PC-9 (cell line): Measurements from ENCODE around the gene FOLR1.

ENCODE experiments used
- EZH2 ChIP-seq: fragments of 200-600 bp; sonication (generic); IDR thresholded peaks from 2 replicates; pipeline ENCODE4 v1.8.0; 2017; ENCODE audit warnings: antibody characterized with exemption, low read depth
- TF ChIP-seq, protein P1 (sequence below): fragments of 200-600 bp; sonication (generic); conservative IDR thresholded peaks from 2 replicates; pipeline ENCODE4 v1.6.1; 2017; ENCODE audit warnings: mixed run types, antibody characterized with exemption, mild to moderate bottlenecking, moderate library complexity

GRCh38 chr11:72240461-72241290 is 48.7 kb downstream of the FOLR1 start:
- TF ChIP-seq, protein P1, sequence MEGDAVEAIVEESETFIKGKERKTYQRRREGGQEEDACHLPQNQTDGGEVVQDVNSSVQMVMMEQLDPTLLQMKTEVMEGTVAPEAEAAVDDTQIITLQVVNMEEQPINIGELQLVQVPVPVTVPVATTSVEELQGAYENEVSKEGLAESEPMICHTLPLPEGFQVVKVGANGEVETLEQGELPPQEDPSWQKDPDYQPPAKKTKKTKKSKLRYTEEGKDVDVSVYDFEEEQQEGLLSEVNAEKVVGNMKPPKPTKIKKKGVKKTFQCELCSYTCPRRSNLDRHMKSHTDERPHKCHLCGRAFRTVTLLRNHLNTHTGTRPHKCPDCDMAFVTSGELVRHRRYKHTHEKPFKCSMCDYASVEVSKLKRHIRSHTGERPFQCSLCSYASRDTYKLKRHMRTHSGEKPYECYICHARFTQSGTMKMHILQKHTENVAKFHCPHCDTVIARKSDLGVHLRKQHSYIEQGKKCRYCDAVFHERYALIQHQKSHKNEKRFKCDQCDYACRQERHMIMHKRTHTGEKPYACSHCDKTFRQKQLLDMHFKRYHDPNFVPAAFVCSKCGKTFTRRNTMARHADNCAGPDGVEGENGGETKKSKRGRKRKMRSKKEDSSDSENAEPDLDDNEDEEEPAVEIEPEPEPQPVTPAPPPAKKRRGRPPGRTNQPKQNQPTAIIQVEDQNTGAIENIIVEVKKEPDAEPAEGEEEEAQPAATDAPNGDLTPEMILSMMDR, result no peak
- no peak for TF ChIP-seq EZH2
